Measurements from ENCODE around the gene ZCCHC24. TPM values are rescaled to one million over a fixed set of nuclear protein-coding genes. Genes with fewer than 3 reads are reported as not detected.
A peak's percentile ranks its signal among the peaks of the same experiment; 100 is the strongest.

ZCCHC24 gene
- total and polyA plus RNA-seq, 9 donors, result 21.6 to 92.1 (median 58.3) TPM

DNA sequence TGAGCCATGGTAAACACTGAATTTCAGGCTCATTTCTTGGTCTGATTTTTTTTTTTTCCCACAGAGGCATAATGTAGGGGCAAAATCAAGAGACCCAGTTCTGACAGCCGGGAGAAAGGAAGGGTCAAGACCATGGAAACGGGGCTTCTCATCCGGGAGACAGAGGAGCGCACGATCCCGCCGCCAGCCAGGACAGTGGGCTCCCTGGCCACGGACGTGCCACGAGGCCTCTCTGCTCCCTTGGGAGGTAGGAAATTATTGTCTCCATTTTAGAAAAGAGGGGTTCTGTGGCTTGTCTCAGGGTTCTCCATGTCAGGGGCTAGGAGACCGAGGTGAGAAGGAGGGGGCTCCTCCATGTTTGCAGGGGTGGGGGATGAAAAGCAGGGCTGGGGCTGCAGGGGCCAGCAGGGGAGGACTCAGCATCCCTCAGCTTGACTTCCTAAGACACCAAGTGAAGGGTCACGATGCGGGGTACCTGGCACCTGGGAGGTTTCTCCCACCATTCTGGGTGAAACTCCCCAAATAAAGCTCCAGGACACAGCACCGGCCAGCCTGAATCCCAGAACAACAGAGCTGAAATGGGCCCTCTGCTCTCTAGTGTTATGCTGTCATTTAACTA, 60.5 kb downstream of the ZCCHC24 start:
- H3K9me3 ChIP-seq, result no peaks in the 10 kb centered on the region
- no peak for DNase-seq
- no peak overlapping the region for H3K27ac ChIP-seq
- no peaks in the 10 kb centered on the region for H3K27me3 ChIP-seq
- no peak overlapping the region for H3K4me3 ChIP-seq
- TF ChIP-seq CTCF (IDR thresholded peaks at IDR 0.05) (no peak), POLR2A (IDR thresholded peaks at IDR 0.05) (no peak), EP300 (IDR thresholded peaks at IDR 0.05) (no peak)
- no peaks in the 10 kb centered on the region for H3K36me3 ChIP-seq
- peaks cover 21% of the 10 kb centered on the region for H3K4me1 ChIP-seq (ENCODE audit: insufficient read depth)
- intact Hi-C loops (cut with DNase I), result loop anchor here in 3 of 4 donors (5.0 kb wide), 2 partner anchors 57 to 82 kb away; no protein-coding TSS in a partner anchor
- WGBS, 3 donors, result 85 to 91% (median 91%) methylated on average over 14 of the region's 14 CpGs

GRCh38 chr10:79383974-79384606, 61.3 kb downstream of the ZCCHC24 start:
- no peaks in the 10 kb centered on the region for H3K36me3 ChIP-seq
- H3K27ac ChIP-seq, result no peak overlapping the region
- DNase-seq, result peak in 3 of 5 donors; percentile 27 to 39 (median 29)
- intact Hi-C loops (cut with DNase I), result loop anchor here in 2 of 4 donors (5.0 kb wide), 1 partner anchor 83 kb away; no protein-coding TSS in a partner anchor
- WGBS, 3 donors, result 86 to 98% (median 93%) methylated on average over 6 to 12 of the region's 12 CpGs
- TF ChIP-seq CTCF (IDR thresholded peaks at IDR 0.05) (no peak), EP300 (IDR thresholded peaks at IDR 0.05) (no peak), POLR2A (IDR thresholded peaks at IDR 0.05) (no peak)
- H3K4me1 ChIP-seq (ENCODE audit: insufficient read depth), result peaks cover 28% of the 10 kb centered on the region
- no peak overlapping the region for H3K4me3 ChIP-seq
- H3K27me3 ChIP-seq, result no peaks in the 10 kb centered on the region
- no peaks in the 10 kb centered on the region for H3K9me3 ChIP-seq

GRCh38 chr10:79382491-79382941, 62.9 kb downstream of the ZCCHC24 start:
- H3K36me3 ChIP-seq, result no peaks in the 10 kb centered on the region
- peaks cover 30% of the 10 kb centered on the region for H3K4me1 ChIP-seq (ENCODE audit: insufficient read depth)
- peak overlapping the region; percentile 8 to 53 for H3K27ac ChIP-seq
- H3K27me3 ChIP-seq, result no peaks in the 10 kb centered on the region
- TF ChIP-seq CTCF (IDR thresholded peaks at IDR 0.05), result no peak
- TF ChIP-seq POLR2A (IDR thresholded peaks at IDR 0.05), result no peak
- TF ChIP-seq EP300 (IDR thresholded peaks at IDR 0.05), result no peak
- H3K9me3 ChIP-seq, result no peaks in the 10 kb centered on the region
- WGBS, 3 donors, result 70 to 78% (median 75%) methylated on average over 18 of the region's 18 CpGs
- intact Hi-C loops (cut with DNase I), result loop anchor here in 2 of 4 donors (5.0 kb wide), 1 partner anchor 85 kb away; no protein-coding TSS in a partner anchor
- peak in 4 of 5 donors; percentile 36 to 56 (median 40) for DNase-seq
- H3K4me3 ChIP-seq, result no peak overlapping the region

DNA sequence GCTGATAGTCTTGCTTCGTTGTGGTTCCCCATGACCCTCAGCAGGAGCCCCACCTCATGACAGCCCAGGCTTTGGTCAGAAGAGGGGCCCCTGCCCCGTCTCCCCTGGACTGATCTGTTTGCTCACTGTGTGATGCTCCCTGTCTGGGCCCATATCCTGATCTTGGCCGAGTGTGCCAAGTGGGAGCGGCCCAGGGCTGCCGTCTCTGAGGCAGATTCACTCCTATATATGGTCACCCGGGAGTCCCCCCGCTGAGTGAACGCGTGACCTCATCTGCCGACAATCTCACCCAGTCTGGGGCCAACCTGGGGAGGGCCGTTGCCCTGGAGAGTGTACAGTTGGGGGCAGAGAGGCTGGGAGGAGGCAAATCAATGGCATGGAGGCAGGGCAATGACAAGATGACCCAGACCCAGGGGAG, 63.6 kb downstream of the ZCCHC24 start:
- intact Hi-C loops (cut with DNase I), result loop anchor here in 2 of 4 donors (5.0 kb wide), 1 partner anchor 85 kb away; no protein-coding TSS in a partner anchor
- TF ChIP-seq CTCF (IDR thresholded peaks at IDR 0.05) (no peak), EP300 (IDR thresholded peaks at IDR 0.05) (no peak), POLR2A (IDR thresholded peaks at IDR 0.05) (no peak)
- WGBS, 3 donors, result 40 to 52% (median 46%) methylated on average over 11 of the region's 11 CpGs
- Histone ChIP-seq H3K4me3 (no peak overlapping the region), H3K27me3 (no peaks in the 10 kb centered on the region), H3K27ac (peak overlapping the region in 1 of 2 donors; percentile 53), H3K36me3 (no peaks in the 10 kb centered on the region), H3K4me1 (ENCODE audit: insufficient read depth) (peaks cover 30% of the 10 kb centered on the region), H3K9me3 (no peaks in the 10 kb centered on the region)
- DNase-seq, result peak; percentile 54 to 80 (median 61)
